ENCODE data around the gene PRKN. TPM values are rescaled to one million over a fixed set of nuclear protein-coding genes. Genes with fewer than 3 reads are reported as not detected.

The PRKN gene
- total RNA-seq, 1 donor from 2014 or later, result 25.5 TPM

DNA sequence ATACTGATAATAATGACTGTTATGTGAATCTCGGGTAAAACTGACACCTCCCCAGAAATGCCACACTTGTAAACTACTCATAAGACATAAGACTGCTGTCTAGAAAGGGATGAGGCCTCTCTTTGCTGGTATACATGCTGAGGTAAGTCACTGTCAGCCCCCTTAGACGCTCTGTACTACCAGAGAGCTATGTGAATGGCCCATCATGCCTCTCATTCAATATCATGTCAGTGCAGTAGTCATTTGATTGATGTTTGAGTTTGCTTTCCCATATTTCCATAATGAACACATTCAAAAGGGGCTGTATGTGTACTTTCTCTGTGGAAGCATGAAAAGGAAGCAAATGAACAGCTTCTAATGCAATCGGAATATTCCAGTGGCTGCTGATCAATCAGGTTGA, 1334.3 kb downstream of the PRKN start:
- no peak overlapping the region for H3K4me3 ChIP-seq
- no peak overlapping the region for H3K27ac ChIP-seq (replicated peaks)
- DNase-seq, result no peak
- peaks cover 11% of the 10 kb centered on the region for H3K4me1 ChIP-seq
- intact Hi-C loops (cut with micrococcal nuclease), result loop anchor here (10.0 kb wide), 1 partner anchor 302 kb away; no protein-coding TSS in a partner anchor
- no peak for TF ChIP-seq CTCF (IDR thresholded peaks at IDR 0.05; ENCODE audit: borderline replicate concordance)
- peaks cover under 1% of the 10 kb centered on the region for H3K9me3 ChIP-seq (replicated peaks)
- H3K36me3 ChIP-seq, result no peaks in the 10 kb centered on the region
- no peaks in the 10 kb centered on the region for H3K27me3 ChIP-seq (ENCODE audit: low read depth)

GRCh38 chr6:161389756-161390155, 1337.8 kb downstream of the PRKN start:
- Histone ChIP-seq H3K27ac (replicated peaks) (no peak overlapping the region), H3K4me3 (no peak overlapping the region), H3K27me3 (ENCODE audit: low read depth) (no peaks in the 10 kb centered on the region), H3K9me3 (replicated peaks) (no peaks in the 10 kb centered on the region), H3K36me3 (no peaks in the 10 kb centered on the region), H3K4me1 (peaks cover 7% of the 10 kb centered on the region)
- intact Hi-C loops (cut with micrococcal nuclease), result loop anchor here (10.0 kb wide), 1 partner anchor 305 kb away; no protein-coding TSS in a partner anchor
- DNase-seq, result no peak
- TF ChIP-seq CTCF (IDR thresholded peaks at IDR 0.05; ENCODE audit: borderline replicate concordance), result no peak

DNA sequence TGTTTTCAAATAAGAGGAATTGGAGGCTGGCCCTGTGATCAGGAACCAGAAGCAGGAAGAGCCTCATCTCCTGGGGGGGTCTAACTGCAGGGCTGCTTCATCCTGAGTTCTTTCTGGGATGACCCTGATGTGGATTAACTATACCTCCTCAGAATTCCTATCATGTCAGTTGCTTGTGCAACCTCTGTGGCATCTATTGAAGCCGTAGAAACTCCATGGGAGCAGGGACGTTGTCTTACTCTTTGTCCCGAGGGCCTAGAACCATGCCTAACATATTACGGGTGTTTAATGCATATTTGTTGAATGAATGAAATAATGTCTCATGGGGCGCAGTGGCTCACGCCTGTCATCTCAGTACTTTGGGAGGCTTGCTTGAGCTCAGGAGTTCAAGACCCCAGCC, 1343.6 kb downstream of the PRKN start:
- no peak for TF ChIP-seq CTCF (IDR thresholded peaks at IDR 0.05; ENCODE audit: borderline replicate concordance)
- intact Hi-C loops (cut with micrococcal nuclease), result no loop called here

GRCh38 chr6:161379834-161380582, 1347.6 kb downstream of the PRKN start:
- no peaks in the 10 kb centered on the region for H3K9me3 ChIP-seq (replicated peaks)
- intact Hi-C loops (cut with micrococcal nuclease), result no loop called here

More for the DNA sequence above, 1343.6 kb downstream of the PRKN start:
- Histone ChIP-seq H3K9me3 (replicated peaks) (no peaks in the 10 kb centered on the region), H3K4me3 (no peak overlapping the region), H3K36me3 (no peaks in the 10 kb centered on the region), H3K27ac (replicated peaks) (no peak overlapping the region), H3K4me1 (no peaks in the 10 kb centered on the region), H3K27me3 (ENCODE audit: low read depth) (no peaks in the 10 kb centered on the region)
- DNase-seq, result no peak

GRCh38 chr6:161378115-161378514, 1349.5 kb downstream of the PRKN start:
- no peak for DNase-seq
- TF ChIP-seq CTCF (IDR thresholded peaks at IDR 0.05; ENCODE audit: borderline replicate concordance), result no peak
- Histone ChIP-seq H3K9me3 (replicated peaks) (no peaks in the 10 kb centered on the region), H3K27me3 (ENCODE audit: low read depth) (no peaks in the 10 kb centered on the region), H3K36me3 (no peaks in the 10 kb centered on the region), H3K4me1 (peaks cover 5% of the 10 kb centered on the region), H3K4me3 (no peak overlapping the region), H3K27ac (replicated peaks) (no peak overlapping the region)
- intact Hi-C loops (cut with micrococcal nuclease), result no loop called here

More at GRCh38 chr6:161379834-161380582, 1347.6 kb downstream of the PRKN start:
- H3K36me3 ChIP-seq, result no peaks in the 10 kb centered on the region
- no peak for DNase-seq
- H3K27ac ChIP-seq (replicated peaks), result no peak overlapping the region
- no peak overlapping the region for H3K4me3 ChIP-seq
- no peak for TF ChIP-seq CTCF (IDR thresholded peaks at IDR 0.05; ENCODE audit: borderline replicate concordance)
- no peaks in the 10 kb centered on the region for H3K27me3 ChIP-seq (ENCODE audit: low read depth)
- H3K4me1 ChIP-seq, result no peaks in the 10 kb centered on the region
